ENCODE results near the gene PML.
"Not testable (repeated sequence)": the region's sequence is repeated elsewhere in the genome, so short reads cannot be mapped to it uniquely, and the experiment has no call there.

The PML gene

DNA sequence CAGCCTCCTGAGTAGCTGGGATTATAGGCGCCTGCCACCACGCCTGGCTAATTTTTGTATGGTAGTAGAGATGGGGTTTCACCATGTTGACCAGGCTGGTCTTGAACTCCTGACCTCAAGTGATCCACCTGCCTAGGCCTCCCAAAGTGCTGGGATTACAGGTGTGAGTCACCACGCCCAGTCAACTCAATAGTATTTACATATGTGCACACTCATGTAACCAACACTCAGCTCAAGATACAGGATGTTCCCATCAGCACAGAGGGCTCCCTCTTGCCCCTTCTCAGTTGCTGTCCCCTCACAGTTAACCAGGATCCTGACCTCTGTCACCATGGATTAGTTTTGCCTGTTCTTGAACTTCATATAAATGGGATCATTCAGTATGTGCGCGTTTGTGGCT is 61.8 kb downstream of the PML start:
- H3K36me3 ChIP-seq (ENCODE audit: control insufficient read depth in 1 of 2, insufficient read depth in 2 of 2, low read length in 2 of 2): not testable (repeated sequence)
- peaks cover 0 to 25% of the 10 kb centered on the region in 2 donors for H3K4me1 ChIP-seq (ENCODE audit: control insufficient read depth in 1 of 2, insufficient read depth in 2 of 2, low read length in 2 of 2)

DNA sequence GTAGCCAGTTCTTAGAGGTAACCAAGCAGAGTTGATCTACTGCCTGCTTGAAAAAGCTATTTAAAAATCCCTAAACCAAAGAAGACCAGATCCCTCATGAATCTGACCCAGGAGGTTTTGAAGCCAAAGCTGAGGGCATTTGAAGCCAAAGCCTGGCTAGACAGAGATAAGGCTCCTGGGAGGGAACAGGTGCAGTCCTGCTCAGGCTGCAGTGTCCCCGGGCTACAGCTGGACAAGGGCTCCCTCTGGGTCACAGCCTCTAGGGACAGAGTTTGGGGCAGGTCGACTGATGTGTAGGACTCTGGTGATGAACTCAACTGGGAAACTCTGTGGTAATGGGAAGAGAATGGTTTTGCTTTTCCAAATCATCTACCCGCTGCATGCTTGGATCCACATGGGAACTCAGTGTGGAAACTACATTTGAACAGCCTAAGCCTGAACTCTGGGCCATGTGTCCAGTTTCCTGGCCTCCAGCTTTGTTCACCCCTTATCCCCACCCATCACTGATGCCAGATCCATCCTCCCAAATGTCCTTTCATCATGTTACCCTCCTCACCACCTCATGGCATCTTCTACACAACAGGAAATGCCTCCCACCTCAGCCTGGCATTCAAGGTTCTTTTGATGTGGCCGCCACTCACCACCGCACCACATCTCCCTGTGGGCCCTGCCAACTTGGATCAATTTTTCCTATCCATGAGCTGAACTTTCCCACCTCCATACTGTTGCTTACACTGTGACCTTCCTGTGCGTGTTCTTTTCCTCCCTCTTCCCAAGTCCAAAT is 64.7 kb downstream of the PML start:
- H3K9me3 ChIP-seq (ENCODE audit: control insufficient read depth in 1 of 2, low read length in 2 of 2); H3K4me3 ChIP-seq (ENCODE audit: low read depth in 1 of 2, low read length in 2 of 2): not testable (repeated sequence)

More for the DNA sequence above, 61.8 kb downstream of the PML start:
- H3K27me3 ChIP-seq (ENCODE audit: low read depth, low read length); H3K27ac ChIP-seq (ENCODE audit: low read length); H3K9me3 ChIP-seq (ENCODE audit: control insufficient read depth in 1 of 2, low read length in 2 of 2); H3K4me3 ChIP-seq (ENCODE audit: low read depth in 1 of 2, low read length in 2 of 2): not testable (repeated sequence)

DNA sequence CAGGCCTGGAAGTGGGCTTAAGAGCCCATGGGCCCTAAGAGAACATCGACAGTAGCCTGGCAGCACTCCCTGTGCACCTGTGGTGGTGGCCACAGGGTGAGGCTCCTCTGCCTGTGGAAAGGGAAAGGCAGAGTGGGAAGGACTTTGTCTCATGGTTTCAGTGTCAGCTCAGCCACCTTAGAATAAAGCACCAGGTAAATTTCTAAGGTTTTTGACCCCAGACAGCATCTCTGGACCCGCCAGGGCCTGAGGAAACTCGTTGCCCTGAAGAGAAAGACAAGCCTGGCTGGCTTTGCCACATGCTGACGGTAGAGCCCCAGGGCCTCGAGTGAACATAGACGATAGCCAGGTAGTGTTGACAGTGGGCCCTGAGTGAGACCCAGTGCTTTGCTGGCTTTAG is 65.7 kb downstream of the PML start:
- Histone ChIP-seq H3K4me3 (ENCODE audit: low read depth in 1 of 2, low read length in 2 of 2) (no peak overlapping the region), H3K27me3 (ENCODE audit: low read depth, low read length) (no peaks in the 10 kb centered on the region), H3K27ac (ENCODE audit: low read length) (no peak overlapping the region), H3K4me1 (ENCODE audit: control insufficient read depth in 1 of 2, insufficient read depth in 2 of 2, low read length in 2 of 2) (no peaks in the 10 kb centered on the region), H3K36me3 (ENCODE audit: control insufficient read depth in 1 of 2, insufficient read depth in 2 of 2, low read length in 2 of 2) (no peaks in the 10 kb centered on the region), H3K9me3 (ENCODE audit: control insufficient read depth in 1 of 2, low read length in 2 of 2) (no peaks in the 10 kb centered on the region)

More for the DNA sequence above, 64.7 kb downstream of the PML start:
- H3K27ac ChIP-seq (ENCODE audit: low read length); H3K27me3 ChIP-seq (ENCODE audit: low read depth, low read length); H3K4me1 ChIP-seq (ENCODE audit: control insufficient read depth in 1 of 2, insufficient read depth in 2 of 2, low read length in 2 of 2); H3K36me3 ChIP-seq (ENCODE audit: control insufficient read depth in 1 of 2, insufficient read depth in 2 of 2, low read length in 2 of 2): not testable (repeated sequence)

DNA sequence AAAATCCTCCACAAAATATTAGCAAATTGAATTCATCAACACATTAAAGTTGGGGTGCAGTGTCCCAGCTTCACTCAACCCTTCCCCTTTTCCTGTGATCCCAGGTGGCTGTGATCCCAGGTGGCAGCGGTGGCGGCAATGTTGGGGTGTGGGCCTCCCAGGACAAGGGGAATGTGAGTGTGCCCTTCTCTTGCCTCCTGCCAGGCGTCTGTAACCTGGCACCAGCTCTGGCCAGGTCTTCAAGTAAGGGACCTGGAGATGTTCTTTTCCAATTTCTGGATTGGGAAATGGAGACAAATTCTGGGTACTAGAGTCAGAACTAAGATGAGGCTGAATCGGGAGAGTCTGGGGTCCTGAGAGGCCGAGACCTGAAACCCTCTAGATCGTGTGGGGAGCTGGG is 67.7 kb downstream of the PML start:
- H3K27me3 ChIP-seq (ENCODE audit: low read depth, low read length): no peaks in the 10 kb centered on the region
- no peak overlapping the region for H3K27ac ChIP-seq (ENCODE audit: low read length)
- H3K4me3 ChIP-seq (ENCODE audit: low read depth in 1 of 2, low read length in 2 of 2): no peak overlapping the region
- H3K4me1 ChIP-seq (ENCODE audit: control insufficient read depth in 1 of 2, insufficient read depth in 2 of 2, low read length in 2 of 2): no peaks in the 10 kb centered on the region
- no peaks in the 10 kb centered on the region for H3K9me3 ChIP-seq (ENCODE audit: control insufficient read depth in 1 of 2, low read length in 2 of 2)
- no peaks in the 10 kb centered on the region for H3K36me3 ChIP-seq (ENCODE audit: control insufficient read depth in 1 of 2, insufficient read depth in 2 of 2, low read length in 2 of 2)

DNA sequence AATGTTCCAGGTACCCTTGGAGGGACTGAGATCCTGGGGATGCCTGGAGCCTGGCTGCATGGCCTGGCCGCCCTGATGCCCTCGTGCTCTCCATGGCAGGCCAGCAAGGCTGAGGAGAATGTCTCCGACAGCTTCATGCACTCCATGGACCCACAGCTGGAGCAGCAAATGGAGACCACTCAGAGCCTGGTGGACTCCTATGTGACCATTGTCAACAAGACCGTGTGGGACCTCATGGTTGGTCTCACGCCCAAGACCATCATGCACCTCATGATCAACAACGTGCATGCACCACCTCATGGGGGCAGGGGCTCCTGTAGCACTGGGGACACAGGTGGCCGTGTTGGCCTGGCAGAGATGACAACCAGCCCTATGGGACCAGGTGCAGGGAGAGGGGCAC is 68.2 kb downstream of the PML start:
- no peak overlapping the region for H3K4me3 ChIP-seq (ENCODE audit: low read depth in 1 of 2, low read length in 2 of 2)
- no peaks in the 10 kb centered on the region for H3K4me1 ChIP-seq (ENCODE audit: control insufficient read depth in 1 of 2, insufficient read depth in 2 of 2, low read length in 2 of 2)
- no peak overlapping the region for H3K27ac ChIP-seq (ENCODE audit: low read length)
- no peaks in the 10 kb centered on the region for H3K27me3 ChIP-seq (ENCODE audit: low read depth, low read length)
- no peaks in the 10 kb centered on the region for H3K36me3 ChIP-seq (ENCODE audit: control insufficient read depth in 1 of 2, insufficient read depth in 2 of 2, low read length in 2 of 2)
- H3K9me3 ChIP-seq (ENCODE audit: control insufficient read depth in 1 of 2, low read length in 2 of 2): no peaks in the 10 kb centered on the region

DNA sequence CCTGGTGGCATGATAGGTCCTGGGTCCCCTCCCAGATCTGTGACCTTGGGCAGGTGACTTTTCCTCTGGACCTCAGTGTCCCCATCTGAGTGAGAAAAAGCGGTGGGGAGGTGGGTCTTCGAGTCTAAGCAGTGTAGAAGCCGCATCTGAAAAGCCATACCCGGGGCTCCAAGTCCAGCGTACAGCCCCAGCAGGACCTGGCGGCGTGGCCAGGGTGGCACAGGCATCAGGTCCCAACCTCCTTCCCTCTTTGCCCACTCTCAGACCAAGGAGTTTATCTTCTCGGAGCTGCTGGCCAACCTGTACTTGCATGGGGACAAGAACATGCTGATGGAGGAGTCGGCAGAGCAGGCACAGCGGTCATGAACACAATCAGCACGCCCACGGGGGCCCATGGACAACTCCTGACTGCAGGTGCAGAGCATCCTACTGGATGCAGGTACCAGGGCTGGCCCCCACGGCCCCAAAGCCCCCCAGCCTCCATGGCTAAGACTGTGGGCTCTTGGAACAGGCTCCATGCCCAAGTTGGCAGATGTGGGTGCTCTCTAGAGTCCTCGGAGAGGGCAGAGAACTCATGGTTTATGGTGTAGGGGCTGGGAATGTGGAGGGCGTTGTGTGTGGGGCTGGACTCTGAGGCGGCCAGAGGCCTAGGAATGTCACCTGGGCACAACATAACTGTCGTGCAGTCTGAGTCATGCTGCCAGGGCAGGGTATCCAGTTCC is 69.1 kb downstream of the PML start:
- H3K27ac ChIP-seq (ENCODE audit: low read length); H3K27me3 ChIP-seq (ENCODE audit: low read depth, low read length); H3K4me1 ChIP-seq (ENCODE audit: control insufficient read depth in 1 of 2, insufficient read depth in 2 of 2, low read length in 2 of 2); H3K4me3 ChIP-seq (ENCODE audit: low read depth in 1 of 2, low read length in 2 of 2); H3K36me3 ChIP-seq (ENCODE audit: control insufficient read depth in 1 of 2, insufficient read depth in 2 of 2, low read length in 2 of 2); H3K9me3 ChIP-seq (ENCODE audit: control insufficient read depth in 1 of 2, low read length in 2 of 2): not testable (repeated sequence)

DNA sequence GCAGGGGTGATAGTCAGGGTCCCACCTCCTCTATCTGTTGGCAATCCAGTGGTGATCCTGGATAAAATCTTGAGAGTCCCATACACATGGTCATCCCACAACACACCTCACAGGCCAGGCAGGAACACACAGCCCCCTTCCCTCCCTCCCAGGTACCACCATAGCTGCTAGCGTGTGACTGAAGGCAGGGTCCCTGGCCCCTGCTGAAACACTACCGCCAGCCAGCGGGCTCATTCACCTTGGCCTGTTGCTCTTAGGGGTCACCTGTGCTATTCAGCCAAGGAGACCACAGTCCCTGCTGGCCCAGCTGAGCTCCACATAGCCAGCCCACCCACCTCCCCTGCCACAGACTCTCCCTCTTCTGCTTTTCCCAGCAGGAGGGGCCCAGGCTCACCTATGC is 69.7 kb downstream of the PML start:
- not testable (repeated sequence) for H3K4me3 ChIP-seq (ENCODE audit: low read depth in 1 of 2, low read length in 2 of 2); H3K9me3 ChIP-seq (ENCODE audit: control insufficient read depth in 1 of 2, low read length in 2 of 2); H3K36me3 ChIP-seq (ENCODE audit: control insufficient read depth in 1 of 2, insufficient read depth in 2 of 2, low read length in 2 of 2); H3K27ac ChIP-seq (ENCODE audit: low read length); H3K27me3 ChIP-seq (ENCODE audit: low read depth, low read length); H3K4me1 ChIP-seq (ENCODE audit: control insufficient read depth in 1 of 2, insufficient read depth in 2 of 2, low read length in 2 of 2)

DNA sequence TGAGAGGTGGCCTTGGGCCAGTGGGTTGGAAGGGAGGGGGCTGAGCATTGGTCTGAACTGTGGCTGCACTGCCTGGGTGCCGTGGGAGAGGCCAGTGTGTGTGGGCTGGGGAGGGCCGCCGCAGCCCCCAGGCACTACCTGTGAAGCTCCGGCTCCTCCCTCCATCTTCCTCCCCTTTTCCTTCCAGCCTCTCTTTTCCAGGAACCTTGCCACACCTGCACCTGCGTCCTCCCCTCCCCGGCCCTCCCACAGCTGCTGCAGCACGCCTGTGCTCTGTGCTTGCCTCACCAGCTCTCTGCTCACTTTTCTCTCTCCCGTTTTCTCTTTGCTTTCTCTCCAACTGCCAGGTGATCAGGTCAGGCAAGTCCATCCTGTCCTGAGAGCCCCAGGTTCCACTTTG is 70.3 kb downstream of the PML start:
- not testable (repeated sequence) for H3K4me3 ChIP-seq (ENCODE audit: low read depth in 1 of 2, low read length in 2 of 2); H3K4me1 ChIP-seq (ENCODE audit: control insufficient read depth in 1 of 2, insufficient read depth in 2 of 2, low read length in 2 of 2); H3K27me3 ChIP-seq (ENCODE audit: low read depth, low read length); H3K9me3 ChIP-seq (ENCODE audit: control insufficient read depth in 1 of 2, low read length in 2 of 2); H3K36me3 ChIP-seq (ENCODE audit: control insufficient read depth in 1 of 2, insufficient read depth in 2 of 2, low read length in 2 of 2); H3K27ac ChIP-seq (ENCODE audit: low read length)

DNA sequence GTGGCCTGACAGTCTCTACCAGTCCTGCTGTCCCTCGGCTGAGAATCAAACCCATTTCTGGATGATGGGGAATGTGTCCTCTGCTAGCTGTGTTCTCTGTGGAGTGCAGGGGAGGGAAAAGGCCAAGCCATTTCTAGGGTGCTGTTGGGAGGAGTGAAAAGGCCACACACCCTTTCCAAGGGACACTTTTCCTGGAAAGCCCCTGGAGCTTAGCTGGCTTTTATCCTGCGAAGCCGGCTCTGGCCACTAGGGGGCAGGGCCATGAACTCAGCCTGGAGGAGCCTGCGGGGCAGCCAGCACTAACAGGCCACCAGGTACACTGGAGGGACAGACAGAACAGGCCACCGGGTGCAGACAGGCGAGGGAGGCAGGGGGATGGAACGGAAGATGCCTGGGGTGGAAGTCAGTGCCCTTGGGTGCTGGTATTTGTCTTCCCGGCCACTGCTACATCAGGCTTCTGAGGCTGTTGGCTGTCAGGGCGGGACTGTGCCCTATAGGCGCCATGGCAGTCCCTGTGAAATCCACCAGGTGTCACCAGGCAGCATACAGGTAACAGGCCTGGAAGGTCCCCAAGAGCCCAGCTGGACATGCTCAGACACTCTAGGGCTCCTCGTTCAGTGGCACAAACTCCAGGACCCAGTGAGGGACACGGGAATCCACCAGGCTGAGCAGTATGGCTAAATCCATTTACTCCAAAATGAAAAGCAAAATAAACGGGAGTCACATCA is 71.3 kb downstream of the PML start:
- H3K27me3 ChIP-seq (ENCODE audit: low read depth, low read length); H3K27ac ChIP-seq (ENCODE audit: low read length); H3K4me1 ChIP-seq (ENCODE audit: control insufficient read depth in 1 of 2, insufficient read depth in 2 of 2, low read length in 2 of 2); H3K4me3 ChIP-seq (ENCODE audit: low read depth in 1 of 2, low read length in 2 of 2); H3K9me3 ChIP-seq (ENCODE audit: control insufficient read depth in 1 of 2, low read length in 2 of 2); H3K36me3 ChIP-seq (ENCODE audit: control insufficient read depth in 1 of 2, insufficient read depth in 2 of 2, low read length in 2 of 2): not testable (repeated sequence)

DNA sequence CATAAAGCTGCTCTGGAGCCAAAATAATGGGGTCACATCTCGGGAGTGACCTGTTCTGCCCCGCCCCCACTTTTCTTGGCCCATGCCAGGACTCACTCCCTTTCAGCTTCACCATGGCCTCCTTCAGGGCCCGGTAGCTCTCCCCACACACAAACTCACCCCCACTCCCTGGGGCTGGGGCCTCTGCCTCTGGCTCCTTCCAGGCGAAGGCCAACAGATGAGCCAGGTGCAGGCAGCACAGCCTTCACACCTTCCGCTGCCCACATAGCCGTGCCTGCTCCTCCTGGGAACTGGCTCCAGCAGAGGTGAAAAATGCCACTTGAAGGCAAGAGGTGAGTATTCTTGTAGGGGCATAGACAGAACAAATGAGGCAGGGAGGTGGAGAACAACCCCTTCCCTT is 77.1 kb downstream of the PML start:
- H3K9me3 ChIP-seq (ENCODE audit: control insufficient read depth in 1 of 2, low read length in 2 of 2); H3K27ac ChIP-seq (ENCODE audit: low read length): not testable (repeated sequence)

DNA sequence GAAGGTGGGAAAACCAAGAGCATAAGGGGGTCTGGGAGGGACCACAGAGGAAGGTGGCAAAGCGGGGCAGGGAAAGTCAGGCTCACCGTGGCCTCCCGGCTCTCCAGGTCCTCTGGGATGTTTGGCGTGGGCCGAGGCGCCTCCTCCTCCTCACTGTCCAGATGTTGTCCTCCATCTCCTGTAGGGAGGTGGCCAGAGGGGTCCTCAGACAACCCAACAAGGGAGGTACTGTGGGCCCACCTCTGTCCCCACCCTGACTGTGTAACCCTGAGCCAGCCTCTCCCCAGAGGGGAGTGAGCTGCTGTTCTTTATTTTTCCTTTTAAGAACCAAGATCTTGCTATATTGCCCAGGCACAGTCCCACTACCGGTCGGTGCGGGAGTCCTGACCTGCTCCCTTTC is 77.6 kb downstream of the PML start:
- not testable (repeated sequence) for H3K27ac ChIP-seq (ENCODE audit: low read length); H3K4me1 ChIP-seq (ENCODE audit: control insufficient read depth in 1 of 2, insufficient read depth in 2 of 2, low read length in 2 of 2); H3K27me3 ChIP-seq (ENCODE audit: low read depth, low read length); H3K4me3 ChIP-seq (ENCODE audit: low read depth in 1 of 2, low read length in 2 of 2); H3K9me3 ChIP-seq (ENCODE audit: control insufficient read depth in 1 of 2, low read length in 2 of 2); H3K36me3 ChIP-seq (ENCODE audit: control insufficient read depth in 1 of 2, insufficient read depth in 2 of 2, low read length in 2 of 2)

More for the DNA sequence above, 77.1 kb downstream of the PML start:
- not testable (repeated sequence) for H3K27me3 ChIP-seq (ENCODE audit: low read depth, low read length); H3K36me3 ChIP-seq (ENCODE audit: control insufficient read depth in 1 of 2, insufficient read depth in 2 of 2, low read length in 2 of 2); H3K4me3 ChIP-seq (ENCODE audit: low read depth in 1 of 2, low read length in 2 of 2); H3K4me1 ChIP-seq (ENCODE audit: control insufficient read depth in 1 of 2, insufficient read depth in 2 of 2, low read length in 2 of 2)
